ENCODE measurements around the gene ERC1. TPM values are rescaled to one million over a fixed set of nuclear protein-coding genes. Genes with fewer than 3 reads are reported as not detected.

Gene ERC1
- total RNA-seq, 1 experiment from 2014 or later = 40.4 TPM

DNA sequence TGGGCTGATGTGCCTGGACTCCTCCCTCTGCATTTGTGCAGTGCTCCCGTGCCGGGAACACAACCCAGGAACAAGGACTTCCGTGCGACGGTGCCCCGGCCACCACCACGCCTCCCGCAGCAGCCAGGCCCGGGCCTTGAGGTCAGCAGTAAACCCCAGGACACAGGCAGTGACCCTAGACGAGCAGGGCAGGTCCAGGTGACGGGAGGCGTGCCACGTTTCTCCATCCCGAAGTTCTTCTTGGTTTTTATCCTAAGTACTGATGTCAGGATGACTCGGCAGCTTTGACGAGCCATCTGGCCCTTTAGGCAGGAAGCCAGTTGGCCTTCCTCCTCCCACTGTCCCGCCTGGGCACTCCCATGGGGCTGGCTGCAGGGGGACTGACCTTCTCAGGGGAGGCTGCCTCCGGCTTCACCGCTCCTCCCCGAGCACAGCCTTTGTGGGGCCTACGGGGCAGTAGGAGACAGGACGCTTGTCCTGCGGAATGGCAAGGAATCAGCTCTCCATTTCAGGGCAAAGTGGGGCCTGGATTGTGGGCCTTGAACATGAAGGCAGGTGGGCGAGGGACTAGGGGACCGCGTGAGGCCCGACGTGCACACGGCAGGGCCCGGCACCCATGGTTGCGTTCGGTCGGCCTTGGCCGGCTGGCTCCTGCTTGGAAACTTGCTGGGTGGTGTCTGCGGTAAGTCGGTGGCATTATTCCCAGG, 509.2 kb downstream of the ERC1 start:
- no peak overlapping the region for H3K27ac ChIP-seq (ENCODE audit: low read length)
- ChIA-PET CTCF (no interaction called here), POLR2A (no interaction called here)
- intact Hi-C loops (cut with micrococcal nuclease; ENCODE audit: unreplicated experiment) (no loop called here), in situ Hi-C loops (cut with HindIII; ENCODE audit: low pct_unique_long_range_greater_than_20kb, low sequenced_read_pairs) (no loop called here)
- DNase-seq (ENCODE audit: low read depth, low spot score) (no peak), ATAC-seq (no peak)
- no peak overlapping the region for H3K4me3 ChIP-seq (ENCODE audit: low read depth in 2 of 2, low read length in 2 of 2)
- TF ChIP-seq POLR2AphosphoS5 (IDR thresholded peaks at IDR 0.05; ENCODE audit: low read depth, low read length) (no peak), TCF7L2 (IDR thresholded peaks at IDR 0.05; ENCODE audit: low read depth, low read length) (no peak), SIN3A (IDR thresholded peaks at IDR 0.05; ENCODE audit: borderline replicate concordance, insufficient read depth, low read depth, low read length) (no peak)
- TF ChIP-seq, protein P1, sequence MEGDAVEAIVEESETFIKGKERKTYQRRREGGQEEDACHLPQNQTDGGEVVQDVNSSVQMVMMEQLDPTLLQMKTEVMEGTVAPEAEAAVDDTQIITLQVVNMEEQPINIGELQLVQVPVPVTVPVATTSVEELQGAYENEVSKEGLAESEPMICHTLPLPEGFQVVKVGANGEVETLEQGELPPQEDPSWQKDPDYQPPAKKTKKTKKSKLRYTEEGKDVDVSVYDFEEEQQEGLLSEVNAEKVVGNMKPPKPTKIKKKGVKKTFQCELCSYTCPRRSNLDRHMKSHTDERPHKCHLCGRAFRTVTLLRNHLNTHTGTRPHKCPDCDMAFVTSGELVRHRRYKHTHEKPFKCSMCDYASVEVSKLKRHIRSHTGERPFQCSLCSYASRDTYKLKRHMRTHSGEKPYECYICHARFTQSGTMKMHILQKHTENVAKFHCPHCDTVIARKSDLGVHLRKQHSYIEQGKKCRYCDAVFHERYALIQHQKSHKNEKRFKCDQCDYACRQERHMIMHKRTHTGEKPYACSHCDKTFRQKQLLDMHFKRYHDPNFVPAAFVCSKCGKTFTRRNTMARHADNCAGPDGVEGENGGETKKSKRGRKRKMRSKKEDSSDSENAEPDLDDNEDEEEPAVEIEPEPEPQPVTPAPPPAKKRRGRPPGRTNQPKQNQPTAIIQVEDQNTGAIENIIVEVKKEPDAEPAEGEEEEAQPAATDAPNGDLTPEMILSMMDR (IDR thresholded peaks at IDR 0.05) = no peak
- TF ChIP-seq, protein P2, sequence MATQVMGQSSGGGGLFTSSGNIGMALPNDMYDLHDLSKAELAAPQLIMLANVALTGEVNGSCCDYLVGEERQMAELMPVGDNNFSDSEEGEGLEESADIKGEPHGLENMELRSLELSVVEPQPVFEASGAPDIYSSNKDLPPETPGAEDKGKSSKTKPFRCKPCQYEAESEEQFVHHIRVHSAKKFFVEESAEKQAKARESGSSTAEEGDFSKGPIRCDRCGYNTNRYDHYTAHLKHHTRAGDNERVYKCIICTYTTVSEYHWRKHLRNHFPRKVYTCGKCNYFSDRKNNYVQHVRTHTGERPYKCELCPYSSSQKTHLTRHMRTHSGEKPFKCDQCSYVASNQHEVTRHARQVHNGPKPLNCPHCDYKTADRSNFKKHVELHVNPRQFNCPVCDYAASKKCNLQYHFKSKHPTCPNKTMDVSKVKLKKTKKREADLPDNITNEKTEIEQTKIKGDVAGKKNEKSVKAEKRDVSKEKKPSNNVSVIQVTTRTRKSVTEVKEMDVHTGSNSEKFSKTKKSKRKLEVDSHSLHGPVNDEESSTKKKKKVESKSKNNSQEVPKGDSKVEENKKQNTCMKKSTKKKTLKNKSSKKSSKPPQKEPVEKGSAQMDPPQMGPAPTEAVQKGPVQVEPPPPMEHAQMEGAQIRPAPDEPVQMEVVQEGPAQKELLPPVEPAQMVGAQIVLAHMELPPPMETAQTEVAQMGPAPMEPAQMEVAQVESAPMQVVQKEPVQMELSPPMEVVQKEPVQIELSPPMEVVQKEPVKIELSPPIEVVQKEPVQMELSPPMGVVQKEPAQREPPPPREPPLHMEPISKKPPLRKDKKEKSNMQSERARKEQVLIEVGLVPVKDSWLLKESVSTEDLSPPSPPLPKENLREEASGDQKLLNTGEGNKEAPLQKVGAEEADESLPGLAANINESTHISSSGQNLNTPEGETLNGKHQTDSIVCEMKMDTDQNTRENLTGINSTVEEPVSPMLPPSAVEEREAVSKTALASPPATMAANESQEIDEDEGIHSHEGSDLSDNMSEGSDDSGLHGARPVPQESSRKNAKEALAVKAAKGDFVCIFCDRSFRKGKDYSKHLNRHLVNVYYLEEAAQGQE (IDR thresholded peaks at IDR 0.05; ENCODE audit: insufficient read depth in 1 of 2, low read depth in 2 of 2, low read length in 1 of 2) = no peak
- H3K4me1 ChIP-seq (ENCODE audit: control insufficient read depth, insufficient read depth, low read length) = peaks cover 6% of the 10 kb centered on the region; the same call in 1 of the 2 replicates
- no TSS peak for BruUV-seq (replicated peaks)
- no peaks in the 10 kb centered on the region for H3K27me3 ChIP-seq (ENCODE audit: control insufficient read depth, insufficient read depth, low read length)
- no peaks in the 10 kb centered on the region for H3K36me3 ChIP-seq (ENCODE audit: control insufficient read depth, insufficient read depth, low read length)
- H3K9me3 ChIP-seq (ENCODE audit: control insufficient read depth, insufficient read depth, low read depth, low read length) = no peaks in the 10 kb centered on the region

DNA sequence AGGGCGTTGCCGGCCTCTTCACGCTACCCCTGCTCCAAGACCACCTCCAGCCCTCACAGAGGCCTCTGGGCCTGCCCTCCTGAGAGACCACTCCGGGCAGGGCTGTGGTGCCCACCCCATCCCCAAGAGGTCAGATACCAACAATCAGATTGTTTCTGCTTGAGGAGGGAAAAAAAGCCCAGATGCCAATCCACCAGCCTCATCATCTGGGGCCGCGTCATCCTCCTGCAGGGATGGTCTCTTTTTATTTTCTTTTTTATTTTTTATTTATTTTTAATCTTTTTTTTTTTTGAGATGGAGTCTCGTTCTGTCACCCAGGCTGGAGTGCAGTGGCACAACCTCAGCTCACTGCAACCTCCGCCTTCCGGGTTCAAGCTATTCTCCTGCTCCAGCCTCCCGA, 510.0 kb downstream of the ERC1 start:
- TF ChIP-seq, protein P2 (IDR thresholded peaks at IDR 0.05; ENCODE audit: insufficient read depth in 1 of 2, low read depth in 2 of 2, low read length in 1 of 2) = no peak
- DNase-seq (ENCODE audit: low read depth, low spot score) (no peak), ATAC-seq (no peak)
- no peaks in the 10 kb centered on the region for H3K36me3 ChIP-seq (ENCODE audit: control insufficient read depth, insufficient read depth, low read length)
- H3K27me3 ChIP-seq (ENCODE audit: control insufficient read depth, insufficient read depth, low read length) = no peaks in the 10 kb centered on the region
- in situ Hi-C loops (cut with HindIII; ENCODE audit: low pct_unique_long_range_greater_than_20kb, low sequenced_read_pairs) (no loop called here), intact Hi-C loops (cut with micrococcal nuclease; ENCODE audit: unreplicated experiment) (no loop called here)
- ChIA-PET CTCF (interaction anchor here (0.6 kb wide), 1 partner anchor 34 kb away, joined by 3 read pairs; no protein-coding TSS in a partner anchor), POLR2A (no interaction called here)
- BruUV-seq (replicated peaks) = no TSS peak
- H3K4me1 ChIP-seq (ENCODE audit: control insufficient read depth, insufficient read depth, low read length) = peaks cover 6% of the 10 kb centered on the region; the same call in 1 of the 2 replicates
- H3K27ac ChIP-seq (ENCODE audit: low read length) = no peak overlapping the region
- H3K4me3 ChIP-seq (ENCODE audit: low read depth in 2 of 2, low read length in 2 of 2) = no peak overlapping the region
- no peaks in the 10 kb centered on the region for H3K9me3 ChIP-seq (ENCODE audit: control insufficient read depth, insufficient read depth, low read depth, low read length)
